Effector CD4-positive, alpha-beta T cell (primary cell): ENCODE data around the gene BTK.

Experiments
- DNase-seq: peaks from one replicate; pipeline ENCODE4 v3.0.0-alpha.2; 2020

Gene BTK

DNA sequence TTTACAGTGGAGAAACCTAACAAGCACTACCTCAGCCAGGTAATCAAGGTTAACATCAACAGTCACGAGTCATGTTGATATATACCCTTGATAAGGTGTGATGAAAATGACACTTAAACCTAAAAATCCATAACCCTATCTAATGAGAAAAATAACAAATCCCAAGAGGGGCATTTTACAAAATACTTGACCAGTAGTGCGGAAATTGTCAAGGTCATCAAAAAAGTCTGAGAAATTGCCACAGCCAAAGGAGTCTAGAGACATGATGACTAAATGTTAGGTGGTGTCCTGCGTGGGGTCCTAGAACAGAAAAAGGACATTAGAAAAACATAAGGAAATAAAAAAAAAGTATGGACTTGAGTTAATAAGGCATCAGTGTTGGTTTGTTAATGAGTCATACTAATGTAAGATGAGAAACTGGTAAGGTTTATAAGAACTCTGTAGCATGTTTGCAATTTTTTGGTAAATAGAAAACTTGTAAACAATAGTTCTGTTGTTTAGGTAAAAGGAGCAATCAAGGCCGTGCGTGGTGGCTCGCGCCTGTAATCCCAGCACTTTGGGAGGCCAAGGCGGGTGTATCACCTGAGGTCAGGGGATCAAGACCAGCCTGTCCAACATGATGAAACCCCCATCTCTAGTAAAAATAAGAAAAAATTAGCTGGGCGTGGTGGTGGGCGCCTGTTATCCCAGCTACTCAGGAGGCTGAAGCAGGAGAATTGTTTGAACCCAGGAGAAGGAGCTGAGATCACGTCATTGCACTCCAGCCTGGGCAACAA is 7.7 kb upstream of the BTK start:
- DNase-seq: no peak

DNA sequence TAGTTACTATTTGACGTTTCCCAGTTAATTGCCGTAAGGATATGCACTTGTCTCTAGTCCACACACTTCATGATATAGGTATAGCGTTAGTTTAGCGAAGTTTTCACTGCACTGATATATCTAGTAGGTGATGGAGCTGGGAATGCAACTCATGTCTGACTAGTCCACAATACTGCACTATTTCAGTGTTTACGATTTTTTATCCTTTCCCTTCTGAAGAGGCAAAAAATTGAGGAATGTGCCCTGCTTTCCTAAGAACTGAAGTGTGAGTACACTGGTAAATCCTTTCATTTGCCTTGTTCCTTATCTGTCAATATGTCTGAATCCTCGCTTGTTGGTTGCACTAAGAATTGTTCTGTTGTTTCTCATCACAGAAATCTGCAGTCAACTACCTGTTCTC is 5.8 kb upstream of the BTK start:
- DNase-seq: no peak

DNA sequence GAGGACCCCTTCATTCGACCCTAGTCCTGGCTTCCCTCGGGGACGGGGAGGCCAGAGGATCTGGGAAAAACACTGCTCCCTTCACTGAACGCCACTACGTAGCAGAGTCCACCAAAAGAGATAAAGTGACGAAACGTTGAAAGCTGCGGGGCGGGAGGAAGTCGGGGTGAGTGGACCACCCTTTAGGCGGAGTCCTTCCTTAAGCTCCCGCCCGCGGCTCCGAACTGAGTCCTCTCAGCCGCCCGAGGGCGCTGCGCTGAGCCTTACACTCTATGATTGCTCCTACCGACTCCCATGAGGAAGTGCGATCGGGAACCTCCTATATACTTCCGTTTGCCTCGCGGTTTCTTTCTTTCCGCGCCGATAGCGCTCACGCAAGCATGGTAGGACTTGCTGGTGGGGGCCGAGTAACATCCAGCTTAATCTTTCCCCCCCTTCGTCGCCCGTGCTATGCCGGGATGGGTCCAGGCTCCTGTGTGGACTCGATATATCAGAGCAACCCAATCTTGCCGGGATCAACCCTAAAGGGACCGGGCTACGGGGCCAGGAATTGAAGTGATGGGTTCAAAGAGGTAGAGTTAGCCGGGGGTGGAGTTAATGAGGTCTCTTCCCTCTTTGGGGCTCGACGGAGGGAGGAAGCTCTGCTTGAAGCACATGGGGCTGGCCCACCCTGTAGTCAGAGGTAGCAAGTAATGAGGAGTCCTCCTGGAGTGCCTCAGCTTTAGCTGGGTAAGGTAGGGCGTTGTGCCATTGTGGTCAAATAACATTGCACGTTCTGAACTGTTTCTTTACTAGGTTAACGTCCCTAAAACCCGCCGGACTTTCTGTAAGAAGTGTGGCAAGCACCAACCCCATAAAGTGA is 4.9 kb upstream of the BTK start, which contains the start of gene RPL36A:
TSS of gene RPL36A (plus strand) at position 348 of the 862 bp plus-strand sequence. CDS start at position 381, 33 bp downstream.
- peak; percentile 73 for DNase-seq

DNA sequence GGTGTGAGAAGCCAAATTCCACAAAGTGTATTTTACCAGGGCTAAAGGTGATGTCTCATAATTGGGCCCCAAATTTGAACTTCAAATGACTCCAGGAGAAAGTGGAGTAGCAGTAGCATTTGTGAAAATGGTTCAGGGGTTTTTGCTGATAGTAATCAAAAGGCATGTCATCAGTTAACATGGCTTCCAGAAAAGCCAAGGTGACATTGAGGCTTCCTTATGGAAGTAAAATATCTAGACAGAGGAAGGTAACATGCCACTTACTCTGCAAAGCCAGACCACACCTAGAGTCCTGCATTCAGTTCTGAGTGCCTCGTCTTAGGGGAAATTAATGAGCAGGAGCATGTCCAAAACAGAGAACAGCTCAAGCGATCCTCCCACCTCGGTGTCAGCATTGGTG is 2.6 kb upstream of the BTK start:
- DNase-seq: no peak

DNA sequence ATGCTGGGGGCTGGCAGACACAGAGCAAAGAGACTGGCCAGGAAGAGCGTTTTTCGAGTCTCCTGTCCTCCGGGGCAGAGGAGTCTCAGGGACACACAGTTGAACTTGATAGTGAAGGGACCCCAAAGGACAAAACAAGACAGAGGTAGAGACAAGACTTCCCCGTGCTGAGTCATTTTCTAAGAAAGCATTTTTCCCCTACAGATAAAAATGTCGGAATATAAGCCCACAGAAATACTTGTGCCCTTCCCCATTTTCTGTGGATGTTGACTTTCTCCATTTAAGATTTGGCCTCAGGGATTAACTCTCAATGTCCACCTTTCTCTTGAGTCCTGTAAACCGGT is 523 bp upstream of the BTK start:
- no peak for DNase-seq

DNA sequence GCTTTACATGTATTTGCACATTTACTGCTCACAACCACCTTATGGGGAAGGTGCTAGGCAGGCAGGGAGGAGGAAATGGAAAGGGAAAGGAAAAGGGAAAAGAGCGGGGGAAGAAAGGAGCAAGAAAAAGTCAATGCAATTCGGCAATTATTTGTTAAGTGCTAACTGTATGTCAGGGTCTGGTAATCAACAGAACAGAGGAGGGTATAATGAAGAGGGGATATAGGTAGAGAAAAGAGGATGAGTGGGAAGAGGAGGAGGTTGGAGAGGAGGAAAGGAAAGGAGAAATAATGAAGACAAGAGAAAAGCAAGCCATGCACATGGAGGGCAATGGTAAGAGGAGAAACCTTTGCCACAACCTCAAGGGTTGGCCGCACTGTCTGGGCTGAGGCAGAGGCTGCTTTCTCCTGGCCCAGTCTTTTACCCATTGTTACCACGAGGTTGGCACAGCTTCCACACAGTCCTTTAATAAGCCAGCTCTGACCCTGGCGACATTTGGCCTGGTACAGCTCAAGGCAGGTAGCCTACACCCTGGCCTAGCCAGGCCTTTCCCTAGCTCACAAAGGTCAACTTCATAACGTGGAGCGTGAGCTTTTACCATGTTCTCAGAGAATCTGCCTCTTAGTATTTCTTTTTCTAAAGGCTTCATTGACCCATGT is 836 bp downstream of the BTK start:
- no peak for DNase-seq

DNA sequence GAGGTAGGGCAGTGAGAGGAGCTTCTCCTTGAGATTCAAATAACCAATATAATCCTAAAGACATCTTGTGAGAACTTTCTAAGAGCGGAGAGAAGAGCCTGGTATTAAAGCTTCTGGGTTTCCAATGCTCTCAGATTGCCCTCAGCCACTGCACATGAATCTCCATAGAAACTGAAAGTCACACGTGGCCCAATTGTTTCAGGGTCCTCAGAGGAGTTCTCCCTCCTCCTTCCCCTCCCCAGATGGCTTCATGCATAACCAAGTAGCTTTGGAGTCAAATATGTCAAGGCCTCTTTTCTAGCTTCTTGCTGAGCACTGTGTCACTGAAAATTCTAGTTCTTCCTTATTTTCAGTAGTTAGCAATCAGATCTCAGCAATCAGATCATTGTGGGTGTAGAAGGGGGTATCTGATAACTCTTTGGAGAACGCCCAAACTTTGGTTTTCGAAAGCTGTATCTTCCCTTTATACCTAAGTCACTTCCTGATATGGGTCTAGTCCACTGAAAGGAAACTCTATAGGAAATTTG is 2.2 kb downstream of the BTK start:
- DNase-seq: no peak

DNA sequence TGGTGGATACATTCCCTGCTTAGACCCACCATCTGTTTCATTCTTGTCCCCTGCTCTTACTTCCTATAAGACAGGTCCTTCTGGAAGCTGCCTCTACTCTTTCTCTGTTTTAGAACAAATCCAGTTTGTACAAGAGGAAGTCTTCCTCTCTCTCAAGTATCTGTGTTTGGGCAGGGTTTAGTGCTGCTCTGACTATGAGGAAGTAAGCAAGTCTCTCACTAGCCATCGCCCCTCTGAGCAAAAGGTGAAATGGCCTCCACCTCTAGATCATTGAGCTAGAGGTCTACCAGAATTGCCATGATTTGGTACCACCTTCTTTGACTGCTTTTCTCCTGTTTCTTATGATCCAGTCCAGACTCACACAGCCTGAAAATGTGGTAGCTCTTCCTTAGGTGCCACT is 8.4 kb downstream of the BTK start:
- no peak for DNase-seq

DNA sequence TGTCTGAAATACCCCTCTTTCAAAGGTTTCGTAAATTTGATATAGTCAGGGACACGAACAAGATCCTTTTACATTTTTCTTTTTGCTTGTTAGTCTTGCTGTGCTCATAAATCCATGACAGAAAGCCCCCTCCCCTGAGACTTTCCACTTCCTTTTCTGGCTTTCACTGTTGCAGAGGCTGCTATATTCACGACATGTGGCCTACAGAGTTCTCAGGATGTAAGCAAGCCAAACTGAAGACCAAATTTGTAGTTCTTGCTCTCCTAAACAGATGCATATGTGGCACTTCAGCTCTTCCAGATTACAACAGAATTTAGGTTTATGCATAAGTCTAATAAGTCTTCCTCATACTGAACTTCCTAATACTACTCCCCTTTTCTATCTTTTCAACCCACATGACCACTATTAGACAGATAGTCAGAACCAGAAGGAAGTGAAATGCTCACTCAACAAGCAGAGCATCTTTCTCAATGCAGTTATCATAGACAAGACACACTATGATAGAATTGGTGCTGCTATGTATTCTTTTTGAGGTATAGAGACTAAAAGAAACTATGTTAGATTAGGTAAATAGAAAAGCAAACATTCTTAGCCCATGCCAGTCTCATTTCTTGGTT is 15.0 kb downstream of the BTK start:
- no peak for DNase-seq

DNA sequence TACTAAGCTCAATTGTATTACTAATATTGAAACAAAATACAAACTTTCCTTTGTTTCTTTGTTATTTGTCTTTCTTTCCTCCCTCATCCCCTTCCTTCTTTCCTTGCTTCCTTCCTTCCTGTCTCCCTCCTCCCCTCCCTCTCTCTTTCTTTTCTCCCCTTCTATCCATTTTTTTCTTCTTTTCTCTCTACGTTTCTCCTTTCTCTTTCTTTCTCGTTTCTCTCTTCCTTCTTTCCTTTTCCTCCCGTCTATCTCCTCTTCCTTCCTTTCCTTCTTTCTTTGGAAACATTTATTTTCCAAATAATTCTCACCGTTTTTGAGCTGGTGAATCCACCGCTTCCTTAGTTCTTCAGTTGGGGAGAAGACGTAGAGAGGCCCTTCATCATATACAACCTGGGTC is 16.3 kb downstream of the BTK start:
- no peak for DNase-seq

DNA sequence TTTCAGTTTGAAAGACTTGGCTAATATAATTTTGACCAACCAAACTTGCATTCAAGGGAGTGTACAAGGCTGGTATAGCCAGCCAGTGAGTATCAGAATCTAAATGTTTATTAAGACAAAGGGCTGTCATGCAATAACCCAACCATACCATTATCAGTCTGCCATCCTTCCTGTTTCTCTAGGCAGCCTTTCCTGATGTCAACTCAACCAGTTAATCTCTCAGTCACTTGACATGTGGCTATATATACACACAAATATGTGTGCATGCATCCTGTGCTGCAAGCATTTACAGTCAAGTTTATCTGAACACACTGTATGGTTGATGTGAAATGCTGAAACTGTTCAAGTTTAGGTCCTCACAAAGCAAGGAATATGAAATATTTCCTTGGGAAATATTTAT is 17.2 kb downstream of the BTK start:
- no peak for DNase-seq

DNA sequence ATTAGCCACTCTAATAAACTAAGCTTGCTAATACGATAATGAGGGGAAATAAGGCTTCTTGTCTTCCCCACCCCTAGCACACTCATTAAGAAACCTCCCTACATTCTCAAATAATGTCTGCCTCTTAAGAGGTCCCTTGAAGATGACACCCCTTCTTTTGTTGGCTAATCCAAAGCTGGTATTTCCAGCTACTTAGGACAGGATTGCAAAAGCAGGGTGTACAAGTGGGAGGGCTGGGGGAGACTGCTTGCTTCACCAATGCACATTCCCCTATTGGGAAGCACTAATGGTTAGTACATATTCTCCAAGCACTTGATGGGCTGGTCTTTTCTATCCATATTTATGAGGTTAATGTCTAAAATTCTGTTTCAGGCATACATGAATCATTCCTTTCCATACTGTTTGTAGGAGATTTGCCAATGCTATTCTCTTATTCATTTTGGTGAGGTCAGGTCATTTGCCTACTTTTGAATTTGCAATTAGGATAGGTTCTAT is 20.6 kb downstream of the BTK start:
- no peak for DNase-seq

DNA sequence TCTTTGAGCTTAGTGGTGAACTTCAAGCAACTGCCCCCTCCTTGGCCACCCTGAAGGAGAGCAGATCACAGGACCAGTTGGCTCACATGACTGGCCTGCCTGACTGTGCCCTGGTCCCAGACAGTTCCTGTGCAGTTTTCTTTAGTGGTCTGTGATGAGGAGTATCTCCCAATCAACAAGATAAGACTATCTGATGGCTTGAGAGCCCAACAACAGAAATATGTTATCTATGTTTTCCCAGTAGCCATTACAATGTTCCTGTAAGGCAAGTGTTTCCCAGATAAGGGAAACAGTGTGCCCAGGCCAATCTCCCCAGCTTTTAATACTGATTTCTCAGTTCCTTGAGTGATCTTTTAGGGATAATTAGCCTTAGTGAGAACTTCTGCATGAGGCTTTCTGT is 23.2 kb downstream of the BTK start:
- no peak for DNase-seq

DNA sequence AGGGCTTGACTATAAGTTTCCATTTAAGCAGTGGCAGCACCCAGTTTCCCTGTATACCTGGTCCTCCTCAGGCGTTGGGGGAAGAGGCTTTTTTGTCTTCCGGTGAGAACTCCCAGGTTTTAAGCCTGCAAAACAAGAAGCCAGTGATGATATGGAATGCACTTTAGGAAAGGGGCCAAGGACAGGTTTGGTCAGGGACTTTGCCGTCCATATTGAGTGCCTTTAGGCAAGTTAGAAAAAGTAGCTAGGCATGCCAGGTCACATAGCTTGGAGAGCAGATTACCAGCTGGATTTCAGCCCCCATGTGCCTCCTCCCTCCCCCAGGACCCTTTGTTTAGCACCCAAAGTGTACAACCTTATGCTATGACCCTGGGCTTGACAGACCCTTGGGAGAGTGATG is 23.9 kb downstream of the BTK start:
- no peak for DNase-seq

DNA sequence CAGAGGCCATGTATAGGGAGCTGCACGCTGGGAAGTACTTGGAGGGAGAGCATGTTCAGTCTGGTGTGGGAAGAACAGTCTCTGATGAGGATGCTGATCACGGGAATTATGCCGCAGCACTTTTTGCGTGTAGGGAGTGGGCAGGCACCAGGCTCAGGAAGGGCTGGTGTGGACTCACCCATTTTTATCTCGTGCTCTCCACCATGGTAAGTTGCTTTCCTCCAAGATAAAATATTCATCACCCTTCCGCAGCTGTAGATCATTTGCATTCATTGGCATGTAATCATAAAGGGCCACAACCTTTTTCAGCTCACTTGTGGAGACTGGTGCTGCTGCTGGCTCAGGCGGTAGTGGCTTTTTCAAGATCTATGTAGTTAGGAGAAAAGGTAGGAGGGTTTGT is 25.6 kb downstream of the BTK start:
- no peak for DNase-seq

DNA sequence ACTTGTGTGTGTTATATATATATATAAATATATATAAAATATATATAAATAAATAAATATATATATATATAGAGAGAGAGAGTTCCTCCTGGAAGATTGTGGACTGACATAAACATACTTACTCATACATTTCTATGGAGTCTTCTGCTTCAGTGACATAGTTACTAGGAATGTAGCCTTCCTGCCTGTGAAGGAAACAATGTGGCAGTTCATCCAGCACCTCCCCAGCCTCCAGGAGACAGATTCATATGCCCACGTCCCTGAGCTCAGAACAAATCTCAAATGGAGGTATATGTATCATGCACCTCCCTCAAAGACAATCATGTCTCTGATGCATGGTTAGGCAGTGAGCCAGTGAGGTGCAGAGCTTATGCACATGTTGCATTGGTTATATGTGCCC is 26.0 kb downstream of the BTK start:
- no peak for DNase-seq

DNA sequence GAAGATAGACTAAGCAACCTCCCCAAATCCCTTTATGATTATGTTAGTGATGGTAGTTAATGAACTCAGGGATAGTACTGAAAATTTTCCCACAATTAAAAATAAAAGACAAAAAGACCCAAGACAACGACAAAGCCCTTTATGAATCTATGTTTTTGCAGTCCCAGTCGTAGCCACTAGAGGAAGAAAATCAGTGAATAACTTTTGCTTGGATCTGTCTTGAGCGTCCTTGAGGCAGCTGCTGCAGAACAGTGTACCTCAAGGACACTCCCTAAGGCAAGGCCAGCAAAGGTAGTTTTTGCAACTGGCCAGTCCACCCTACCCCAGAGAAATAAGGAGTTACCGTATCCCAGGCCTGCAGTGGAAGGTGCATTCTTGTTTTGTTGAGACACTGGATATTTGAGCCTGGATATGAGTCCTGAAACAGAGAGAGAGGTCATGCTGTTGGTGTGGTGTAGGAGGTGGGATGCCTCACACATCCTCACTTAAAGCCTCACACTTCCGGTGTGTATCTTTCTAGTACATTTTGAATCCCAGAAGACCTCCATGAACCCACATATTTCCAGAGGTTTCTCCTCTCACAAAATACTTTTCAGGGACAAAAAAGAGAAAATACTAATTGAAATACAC is 28.7 kb downstream of the BTK start:
- no peak for DNase-seq

DNA sequence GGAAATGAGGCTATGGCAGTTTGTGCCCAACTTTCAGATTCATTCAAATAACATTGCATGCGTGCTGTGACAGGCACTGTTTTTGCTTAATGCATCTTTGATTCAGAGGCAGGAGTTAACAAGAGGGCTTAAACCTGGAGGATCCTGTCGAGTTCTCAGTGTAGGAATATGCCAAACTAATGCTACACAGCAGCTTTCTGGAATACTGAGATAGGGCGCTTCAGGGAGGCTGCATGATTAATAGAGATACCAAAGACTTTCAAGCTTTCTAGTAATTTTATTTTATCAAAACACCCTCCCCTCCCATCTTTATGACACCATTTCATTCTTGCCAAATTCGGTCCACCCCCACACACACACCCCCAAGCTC is 36.8 kb downstream of the BTK start:
- no peak for DNase-seq

DNA sequence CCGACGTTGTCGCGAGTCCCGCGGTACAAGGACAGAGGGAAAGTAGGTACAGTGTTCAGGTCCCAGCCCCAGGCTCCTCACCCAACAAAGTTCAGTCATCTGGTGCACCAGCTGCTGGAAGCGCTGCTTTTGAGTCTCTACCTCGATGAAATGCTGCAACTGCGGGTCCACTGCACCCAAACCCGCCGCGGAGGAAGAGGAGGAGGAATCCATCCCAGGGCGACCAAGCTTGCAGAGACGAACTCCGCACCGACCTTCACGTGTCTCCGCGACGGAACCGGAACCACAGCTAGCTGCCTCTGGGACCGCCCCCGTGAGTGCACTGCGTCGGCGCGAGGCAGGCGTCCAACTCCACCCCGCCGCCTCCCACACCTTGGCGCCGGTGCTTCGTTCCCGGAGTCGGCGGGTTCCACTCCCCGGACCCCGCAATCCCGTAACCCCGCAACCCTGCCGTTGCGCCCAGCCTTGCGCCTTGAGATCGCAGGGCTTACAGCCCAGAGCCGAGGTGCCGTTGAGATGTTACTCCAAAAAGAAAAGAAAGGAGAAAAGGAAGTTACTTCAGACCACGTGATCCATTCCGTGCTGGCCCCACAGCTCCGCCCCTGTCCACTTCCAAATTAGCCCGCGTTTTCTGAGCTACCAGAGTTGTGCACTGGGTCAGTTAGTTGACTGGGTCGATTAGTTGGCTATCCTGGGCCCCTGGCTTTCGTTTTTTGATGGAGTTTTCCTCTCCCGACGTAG is 37.4 kb downstream of the BTK start, which contains the start of gene TIMM8A:
TSS of gene TIMM8A (minus strand) at position 291 of the 741 bp plus-strand sequence. CDS start at position 213, 78 bp downstream.
- peak; percentile 68 for DNase-seq

DNA sequence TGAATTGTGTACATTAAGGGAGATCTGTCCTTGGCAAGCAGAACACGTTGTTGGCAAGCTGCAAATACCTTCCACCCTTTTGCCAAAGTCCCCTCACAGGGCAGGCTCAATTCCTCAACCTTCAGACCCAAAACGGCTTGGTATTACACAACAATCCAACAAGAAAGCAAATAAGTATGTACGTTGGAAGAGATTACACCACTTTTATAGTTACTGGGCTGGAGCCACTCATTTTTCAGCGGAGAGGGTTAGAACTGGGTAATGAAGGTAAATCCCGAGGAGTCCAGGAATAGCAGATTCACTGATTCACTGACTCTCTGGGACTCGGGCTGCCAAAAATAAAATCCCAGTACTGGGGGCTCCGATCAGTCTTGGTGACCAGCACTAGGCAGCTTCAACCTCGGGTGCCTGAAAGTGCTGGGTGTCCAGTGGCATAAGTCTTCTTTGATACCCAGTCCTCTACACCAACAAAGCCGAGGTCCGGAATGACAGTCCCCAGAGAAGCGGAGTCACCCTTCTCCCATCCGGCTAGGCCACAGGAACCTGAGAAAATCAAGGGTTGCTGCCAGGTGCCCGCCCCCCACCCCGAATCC is 38.0 kb downstream of the BTK start:
- DNase-seq: no peak

DNA sequence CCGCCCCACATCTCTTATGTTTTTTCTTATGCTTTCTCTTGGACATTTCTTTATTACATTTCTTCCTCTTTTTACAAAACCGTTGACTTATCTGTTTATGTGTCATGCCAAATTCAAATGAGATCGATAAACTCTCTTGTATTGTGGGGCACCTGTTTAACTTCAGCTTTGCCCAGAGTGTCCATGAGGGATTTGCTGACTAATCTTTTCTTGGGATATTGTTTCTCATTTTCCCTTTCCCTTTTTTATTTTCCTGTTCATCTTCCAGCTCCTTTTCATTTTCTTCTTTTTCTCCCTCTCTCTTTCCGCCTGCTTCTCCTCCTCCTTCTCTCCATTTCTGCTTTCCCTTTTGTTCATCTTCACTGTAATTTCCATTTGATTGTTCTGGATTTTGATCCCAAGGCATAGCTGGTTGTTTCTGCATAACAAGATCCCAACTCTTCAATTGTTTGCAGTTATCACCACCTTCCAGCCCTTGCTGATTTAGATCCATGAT is 48.2 kb downstream of the BTK start:
- no peak for DNase-seq
